C4-2B (cell line): ENCODE results near the gene UQCRH.

ENCODE experiments used
- H3K27ac ChIP-seq: fragments of 450-650 bp; 2 replicates; pipeline ENCODE4 v1.5.1; 2017
- ZFX ChIP-seq: fragments of 450-650 bp; IDR thresholded peaks from 2 replicates; pipeline ENCODE4 v1.6.1; 2017
- TF ChIP-seq, protein P1 (sequence below): fragments of 450-650 bp; conservative IDR thresholded peaks from 2 replicates; pipeline ENCODE4 v1.5.1; 2017; ENCODE audit warnings: mild to moderate bottlenecking

The UQCRH gene

DNA sequence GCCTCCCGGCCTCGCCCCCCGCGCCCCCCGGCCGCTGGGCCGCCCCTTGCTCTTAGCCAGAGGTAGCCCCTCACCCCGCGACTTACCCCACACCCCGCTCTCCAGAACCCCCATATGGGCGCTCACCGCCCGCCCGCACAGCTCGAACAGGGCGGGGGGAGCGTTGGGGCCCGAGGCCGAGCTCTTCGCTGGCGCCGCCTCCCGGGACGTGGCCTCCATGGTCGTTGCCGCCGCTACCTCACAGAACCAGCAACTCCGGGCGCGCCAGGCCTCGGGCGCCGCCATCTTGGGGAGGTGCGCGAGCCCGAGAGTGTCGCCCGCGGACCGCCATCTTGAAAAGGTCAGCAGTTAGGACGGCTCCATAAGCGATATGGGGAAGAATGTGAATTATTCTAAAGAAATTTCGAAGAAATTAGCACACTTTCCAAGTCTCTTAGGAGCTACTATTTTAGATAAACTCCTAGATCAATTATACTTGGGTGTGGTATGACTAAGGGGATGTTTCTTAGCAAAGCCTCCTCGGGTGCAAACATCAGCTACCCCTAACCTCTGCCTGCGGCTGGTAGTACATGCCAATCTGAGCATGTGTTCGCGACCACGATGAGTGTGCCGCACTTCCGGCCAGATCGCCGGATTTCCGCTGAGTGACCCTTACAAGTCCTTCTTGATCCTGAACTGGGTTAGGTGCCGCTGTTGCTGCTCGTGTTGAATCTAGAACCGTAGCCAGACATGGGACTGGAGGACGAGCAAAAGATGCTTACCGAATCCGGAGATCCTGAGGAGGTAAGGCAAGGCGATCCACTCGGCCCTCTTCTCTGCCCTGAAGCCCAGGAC lies at the start of gene UQCRH, which contains the start of gene LRRC41:
Gene UQCRH (plus strand): TSS at position 661 of the 834 bp plus-strand sequence. CDS start 69 bp downstream, at position 730.
Gene LRRC41 (minus strand): TSS at position 579 of the 834 bp plus-strand sequence. CDS start 294 bp downstream, at position 285.
- H3K27ac ChIP-seq: peak within 1 kb of the TSS; percentile 98
- TF ChIP-seq ZFX: no peak; the same call in 1 of the 2 replicates
- TF ChIP-seq, protein P1, sequence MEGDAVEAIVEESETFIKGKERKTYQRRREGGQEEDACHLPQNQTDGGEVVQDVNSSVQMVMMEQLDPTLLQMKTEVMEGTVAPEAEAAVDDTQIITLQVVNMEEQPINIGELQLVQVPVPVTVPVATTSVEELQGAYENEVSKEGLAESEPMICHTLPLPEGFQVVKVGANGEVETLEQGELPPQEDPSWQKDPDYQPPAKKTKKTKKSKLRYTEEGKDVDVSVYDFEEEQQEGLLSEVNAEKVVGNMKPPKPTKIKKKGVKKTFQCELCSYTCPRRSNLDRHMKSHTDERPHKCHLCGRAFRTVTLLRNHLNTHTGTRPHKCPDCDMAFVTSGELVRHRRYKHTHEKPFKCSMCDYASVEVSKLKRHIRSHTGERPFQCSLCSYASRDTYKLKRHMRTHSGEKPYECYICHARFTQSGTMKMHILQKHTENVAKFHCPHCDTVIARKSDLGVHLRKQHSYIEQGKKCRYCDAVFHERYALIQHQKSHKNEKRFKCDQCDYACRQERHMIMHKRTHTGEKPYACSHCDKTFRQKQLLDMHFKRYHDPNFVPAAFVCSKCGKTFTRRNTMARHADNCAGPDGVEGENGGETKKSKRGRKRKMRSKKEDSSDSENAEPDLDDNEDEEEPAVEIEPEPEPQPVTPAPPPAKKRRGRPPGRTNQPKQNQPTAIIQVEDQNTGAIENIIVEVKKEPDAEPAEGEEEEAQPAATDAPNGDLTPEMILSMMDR: no peak; the same call in 1 of the 2 replicates

- H3K27ac ChIP-seq: no peak overlapping the region
- TF ChIP-seq ZFX: no peak
- TF ChIP-seq, protein P1: no peak
Observed at GRCh38 chr1:46254668-46255067, 48.8 kb upstream of the UQCRH start.

DNA sequence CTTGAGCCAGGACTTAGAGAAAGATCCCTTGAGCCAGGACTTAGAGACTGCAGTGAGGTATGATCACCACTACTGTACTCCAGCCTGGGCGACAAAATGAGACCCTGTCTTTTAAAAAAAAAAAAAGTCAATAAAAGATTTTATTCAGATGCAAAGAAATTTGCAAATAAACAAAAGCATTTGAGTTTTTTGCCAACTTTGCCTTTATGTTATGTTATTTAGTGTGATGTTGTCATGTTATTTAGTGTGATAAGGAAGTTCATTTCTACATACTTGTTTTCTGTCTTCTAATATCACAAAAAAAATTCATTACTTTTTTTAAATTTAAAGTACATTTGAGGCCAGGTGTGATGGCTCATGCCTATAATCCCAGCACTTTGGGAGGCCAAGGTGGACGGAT lies 47.0 kb upstream of the UQCRH start:
- no peak for TF ChIP-seq ZFX
- TF ChIP-seq, protein P1: no peak
- H3K27ac ChIP-seq: no peak overlapping the region

DNA sequence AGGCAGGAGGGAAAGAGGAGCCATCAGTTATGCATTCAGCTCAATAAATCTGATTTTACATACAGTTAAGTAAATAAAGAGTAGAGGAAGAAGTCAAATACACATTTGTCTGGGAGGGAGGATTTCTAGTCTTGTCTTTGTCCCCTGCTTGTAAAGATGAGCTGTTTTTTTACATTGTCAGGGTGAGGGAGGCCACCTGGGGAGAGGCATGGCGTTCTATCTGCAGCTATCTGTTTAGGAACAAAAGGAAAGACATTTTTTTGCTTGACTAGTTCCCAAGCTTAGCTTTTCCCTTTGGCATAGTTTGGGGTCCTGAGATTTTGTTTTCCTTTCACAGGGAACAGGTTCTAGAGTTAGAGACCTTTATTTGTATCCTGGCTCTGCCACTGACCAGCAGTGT lies 41.0 kb upstream of the UQCRH start:
- no peak overlapping the region for H3K27ac ChIP-seq
- TF ChIP-seq ZFX: no peak
- TF ChIP-seq, protein P1: no peak

DNA sequence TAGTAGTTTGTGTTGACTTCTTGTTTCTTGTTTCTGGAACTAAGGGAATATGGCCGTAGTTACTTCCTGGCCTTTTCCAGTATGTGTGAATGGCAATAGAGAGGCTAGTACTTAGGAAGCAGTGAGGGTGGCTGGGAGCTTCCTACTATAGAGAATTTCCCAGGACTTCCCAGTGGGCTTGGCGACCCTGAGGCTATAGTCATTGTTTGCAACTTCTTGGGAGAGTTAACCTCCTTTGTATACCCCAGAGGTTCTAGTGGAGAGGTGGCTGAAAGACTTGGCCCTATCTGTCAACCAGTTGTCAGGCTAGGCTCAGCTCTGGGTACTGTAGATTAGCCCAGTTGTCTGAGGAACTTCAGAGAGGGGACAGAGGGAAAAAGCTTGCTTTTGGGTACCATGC lies 40.4 kb upstream of the UQCRH start:
- no peak for TF ChIP-seq ZFX
- TF ChIP-seq, protein P1: no peak
- H3K27ac ChIP-seq: no peak overlapping the region

DNA sequence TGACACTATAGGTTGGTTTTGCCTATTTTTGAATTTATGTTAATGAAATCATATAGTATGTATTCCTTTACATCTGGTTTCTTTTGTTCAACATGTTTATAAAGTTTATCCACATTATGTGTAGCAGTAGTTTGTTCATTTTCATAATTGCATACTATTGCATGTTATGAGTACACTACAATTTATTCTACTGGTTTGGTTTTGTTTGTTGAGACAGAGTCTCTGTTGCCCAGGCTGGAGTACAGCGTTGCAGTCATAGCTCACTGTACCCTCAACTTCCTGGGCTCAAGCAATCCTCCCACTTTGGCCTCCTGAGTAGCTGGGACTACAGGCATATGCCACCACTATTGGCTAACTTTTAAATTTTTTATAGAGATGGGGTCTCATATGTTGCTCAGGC lies 34.9 kb upstream of the UQCRH start:
- H3K27ac ChIP-seq: no peak overlapping the region
- TF ChIP-seq, protein P1: no peak
- TF ChIP-seq ZFX: no peak

- H3K27ac ChIP-seq: no peak overlapping the region
- no peak for TF ChIP-seq ZFX
- TF ChIP-seq, protein P1: no peak
Observed at GRCh38 chr1:46274225-46275029, 29.1 kb upstream of the UQCRH start.
